Ovary (tissue), 9 donors: ENCODE results near the gene GRIK1. TPM values are rescaled to one million over a fixed set of nuclear protein-coding genes. Genes with fewer than 3 reads are reported as not detected.

Source experiments
- DNase-seq, 5 donors: peaks; one replicate each; pipeline ENCODE4 v3.0.0-alpha.2; 2019 to 2020
- H3K27ac ChIP-seq, 2 donors: fragments of 200-600 bp; one replicate each; pipeline versions ENCODE4 v1.5.1 to v1.8.0; 2019 to 2022
- H3K27me3 ChIP-seq: fragments of 200-600 bp; one replicate; pipeline ENCODE4 v1.8.0; 2022
- H3K36me3 ChIP-seq: fragments of 200-600 bp; sonication (generic); one replicate; pipeline ENCODE4 v1.5.1; 2019
- H3K4me1 ChIP-seq: one replicate; pipeline ENCODE4 v1.8.1; 2013; ENCODE audit warnings: mild to moderate bottlenecking, moderate library complexity; ENCODE audit not compliant: insufficient read depth
- H3K4me3 ChIP-seq: fragments of 200-600 bp; sonication (generic); one replicate; pipeline ENCODE4 v1.5.1; 2017
- H3K9me3 ChIP-seq, 2 donors: fragments of 200-600 bp in 1 of 2; sonication (generic) in 1 of 2; one replicate each; pipeline versions ENCODE4 v1.5.1 to v1.8.1; 2013 to 2019; ENCODE audit warnings: mild to moderate bottlenecking in 1 of 2, moderate library complexity in 1 of 2
- CTCF ChIP-seq, 3 donors: fragments of 450-650 bp in 2 of 3; fragments of 200-600 bp in 1 of 3; IDR thresholded peaks; one replicate each; pipeline versions ENCODE4 v1.5.1 to v1.8.0; 2016 to 2022; ENCODE audit warnings: antibody characterized with exemption in 3 of 3, mild to moderate bottlenecking in 1 of 3
- EP300 ChIP-seq: sonication (generic); formaldehyde crosslinking; IDR thresholded peaks from one replicate; pipeline ENCODE4 v1.6.1; 2017; ENCODE audit warnings: antibody characterized with exemption
- POLR2A ChIP-seq: fragments of 450-650 bp; IDR thresholded peaks from one replicate; pipeline ENCODE4 v1.6.1; 2017; ENCODE audit warnings: antibody characterized with exemption, mild to moderate bottlenecking, moderate library complexity
- WGBS, 3 donors: extraction: QIAGEN DNeasy Blood & Tissue Kit in 1 of 3; methylation state at CpG; one replicate each; pipeline versions ENCODE4 v1.1.5 to v1.1.7; 2013 to 2017; 5-methylcytosine and 5-hydroxymethylcytosine counted together
- intact Hi-C, 4 donors: fragments of 100-400 bp; cut with DNase I; formaldehyde crosslinking; loops; one replicate each; pipeline versions ENCODE4 v1.11.0 to v1.15.1; 2022 to 2023
- polyA plus RNA-seq, 2 donors: library from polyadenylated mRNA; stranded (reverse); fragments of 200-250 nt in 1 of 2; fragments of 350-450 nt in 1 of 2; fragmentation: Illumina TruSeq in 1 of 2; extraction: RNeasy Lipid Tissue Mini Kit (QIAGEN cat#74804) in 1 of 2; gene quantifications; one replicate each; pipeline ENCODE4 v1.2.3, GENCODE V29; 2013 to 2014
- total RNA-seq, 7 donors: library from RNA; depleted of rRNA in 2 of 7; stranded (reverse); fragments of >200 nt in 2 of 7; fragmentation: NEBNext Ultra II Directional in 3 of 7; extraction: Animal tissue kit (Norgen Biotek cat#: 25700) in 3 of 7; gene quantifications; one replicate each; pipeline versions ENCODE4 v1.1.0 to v1.2.4, GENCODE V29; 2016 to 2023
- donor health status: DM: no; HTN: no; CAD: no; lungs with moderate emphysema.
- donor health status: DM: no; HTN: no; CAD: no.
- donor health status: Bipolar disorder and iron deficiency.
- donor health status: DM: yes; HTN: yes; CAD: no.
- donor health status: DM: no; HTN: no; CAD: no.
- donor health status: DM: yes; HTN: yes; CAD: no.

Gene GRIK1
- total and polyA plus RNA-seq, 9 donors, result 0.15 to 1.3 (median 0.34) TPM; not detected in 4

DNA sequence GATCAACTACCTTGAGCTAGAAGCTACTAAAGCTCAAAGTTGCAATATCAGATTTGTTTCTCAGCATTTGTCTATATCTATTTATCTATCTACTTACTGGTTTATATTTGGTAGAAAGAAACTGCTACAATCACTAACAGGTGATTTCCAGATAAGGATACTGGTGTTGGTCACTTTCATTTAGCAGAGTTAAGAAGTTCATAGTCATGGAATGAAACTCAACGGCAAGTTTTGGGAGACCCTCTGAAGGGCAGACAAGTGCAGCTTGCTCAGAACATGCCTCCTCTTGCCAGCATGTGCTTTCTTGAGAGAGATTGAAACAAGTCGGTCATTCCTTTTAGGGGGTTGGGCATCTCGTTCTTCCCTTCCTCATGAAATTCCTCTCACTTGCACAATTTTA, 296.5 kb downstream of the GRIK1 start:
- TF ChIP-seq EP300 (no peak), POLR2A (no peak), CTCF (IDR thresholded peaks at IDR 0.05) (no peak)
- 87 to 91% (median 91%) methylated on average over 3 of the region's 3 CpGs for WGBS, 3 donors
- H3K36me3 ChIP-seq, result no peaks in the 10 kb centered on the region
- intact Hi-C loops, result no loop called here
- no peak overlapping the region for H3K27ac ChIP-seq
- no peaks in the 10 kb centered on the region for H3K9me3 ChIP-seq
- DNase-seq, result no peak
- no peaks in the 10 kb centered on the region for H3K27me3 ChIP-seq
- H3K4me3 ChIP-seq, result no peak overlapping the region
- H3K4me1 ChIP-seq, result peaks cover 2% of the 10 kb centered on the region

DNA sequence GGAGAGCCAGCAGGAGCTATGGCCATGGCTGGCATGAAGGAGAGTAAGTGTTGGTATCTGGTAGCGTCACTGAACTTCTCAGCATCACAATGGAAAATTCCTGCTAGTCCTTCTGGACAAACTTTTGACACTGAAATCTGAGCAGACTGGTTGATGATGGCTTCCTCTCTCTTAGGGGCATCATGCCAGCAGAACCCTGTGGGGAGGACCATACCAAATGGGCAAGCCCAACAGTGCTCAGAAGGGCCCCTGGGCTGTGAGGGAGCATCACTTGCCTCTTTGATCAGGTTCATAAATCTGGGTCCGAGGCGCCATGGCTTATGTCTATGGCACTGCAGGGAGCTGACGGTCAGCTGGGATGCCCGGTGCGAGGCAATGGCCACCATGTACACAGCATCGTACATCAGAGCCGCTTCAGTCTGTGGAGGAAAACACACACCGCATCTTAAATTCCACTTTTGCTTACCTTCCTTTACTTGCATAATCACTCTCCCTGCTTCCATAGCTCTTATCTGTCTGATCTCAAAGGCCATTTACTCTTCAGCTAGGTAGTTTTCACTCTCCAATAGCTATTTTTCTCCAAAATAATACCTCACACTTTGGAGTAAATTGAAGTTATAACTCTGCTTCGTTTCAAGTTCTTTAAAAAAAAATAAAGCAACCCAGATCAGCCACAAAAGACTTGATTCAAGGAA, 297.1 kb downstream of the GRIK1 start:
- H3K27me3 ChIP-seq, result no peaks in the 10 kb centered on the region
- peaks cover 2% of the 10 kb centered on the region for H3K4me1 ChIP-seq
- H3K9me3 ChIP-seq, result no peaks in the 10 kb centered on the region
- no peak overlapping the region for H3K4me3 ChIP-seq
- TF ChIP-seq CTCF (IDR thresholded peaks at IDR 0.05) (no peak), EP300 (no peak), POLR2A (no peak)
- no peaks in the 10 kb centered on the region for H3K36me3 ChIP-seq
- intact Hi-C loops, result no loop called here
- 94 to 96% (median 96%) methylated on average over 10 of the region's 10 CpGs for WGBS, 3 donors
- no peak for DNase-seq
- no peak overlapping the region for H3K27ac ChIP-seq

DNA sequence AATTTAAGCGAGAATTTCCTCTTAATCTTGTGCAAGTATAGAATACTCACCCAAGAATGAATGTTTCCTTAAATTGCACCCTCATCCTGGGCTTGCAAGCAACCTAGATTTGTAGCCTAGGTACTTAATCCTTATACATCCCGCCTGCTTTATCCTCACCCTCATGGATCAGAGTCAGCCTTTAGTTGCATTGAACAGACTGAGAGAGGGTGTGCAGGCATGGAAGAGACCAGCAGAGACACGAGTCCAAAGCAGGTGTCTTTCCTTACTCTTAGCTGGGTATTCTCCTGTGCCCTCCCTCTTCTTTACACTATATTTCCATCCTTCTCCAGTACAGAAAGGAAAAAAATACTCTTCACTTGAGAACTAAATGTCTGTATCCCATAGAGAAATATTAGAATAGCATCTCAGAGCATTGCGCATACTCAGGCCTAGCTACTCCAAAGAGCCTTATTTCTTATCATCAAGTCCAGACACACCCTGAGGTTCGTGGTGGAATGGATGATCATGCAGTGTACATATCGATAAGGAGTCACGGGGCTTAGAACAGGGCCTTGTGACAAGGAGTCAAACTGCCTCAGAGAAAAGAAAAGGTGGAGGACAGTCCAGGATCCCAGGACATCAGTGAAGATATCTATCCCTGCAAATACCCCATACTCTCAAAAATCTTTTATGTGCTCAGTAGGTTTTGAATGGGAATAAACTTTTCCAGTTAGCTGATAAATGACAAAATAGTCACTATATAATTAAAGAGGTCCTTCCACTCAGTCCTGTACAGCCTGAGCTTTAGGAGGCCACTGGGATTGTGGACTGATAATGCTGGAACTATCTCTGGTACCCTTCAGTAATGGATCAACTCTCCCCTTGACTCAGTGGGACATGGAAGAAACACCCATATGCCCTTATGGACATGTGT, 297.9 kb downstream of the GRIK1 start:
- TF ChIP-seq POLR2A (no peak), CTCF (IDR thresholded peaks at IDR 0.05) (no peak), EP300 (no peak)
- H3K4me3 ChIP-seq, result no peak overlapping the region
- H3K27ac ChIP-seq, result no peak overlapping the region
- WGBS, 3 donors, result 93 to 96% (median 95%) methylated on average over 7 of the region's 7 CpGs
- no peaks in the 10 kb centered on the region for H3K4me1 ChIP-seq
- intact Hi-C loops, result no loop called here
- no peaks in the 10 kb centered on the region for H3K9me3 ChIP-seq
- no peaks in the 10 kb centered on the region for H3K36me3 ChIP-seq
- no peaks in the 10 kb centered on the region for H3K27me3 ChIP-seq
- DNase-seq, result no peak

GRCh38 chr21:29641001-29641634, 298.7 kb downstream of the GRIK1 start:
- Histone ChIP-seq H3K4me3 (no peak overlapping the region), H3K36me3 (no peaks in the 10 kb centered on the region), H3K27me3 (no peaks in the 10 kb centered on the region), H3K9me3 (no peaks in the 10 kb centered on the region), H3K4me1 (no peaks in the 10 kb centered on the region), H3K27ac (no peak overlapping the region)
- TF ChIP-seq POLR2A (no peak), EP300 (no peak), CTCF (IDR thresholded peaks at IDR 0.05) (no peak)
- DNase-seq, result no peak
- WGBS, 3 donors, result 93 to 96% (median 94%) methylated on average over 5 of the region's 5 CpGs
- intact Hi-C loops, result no loop called here
